ENCODE results near the gene TMEM80.
A peak's percentile ranks its signal among the peaks of the same experiment; 100 is the strongest.

Gene TMEM80

DNA sequence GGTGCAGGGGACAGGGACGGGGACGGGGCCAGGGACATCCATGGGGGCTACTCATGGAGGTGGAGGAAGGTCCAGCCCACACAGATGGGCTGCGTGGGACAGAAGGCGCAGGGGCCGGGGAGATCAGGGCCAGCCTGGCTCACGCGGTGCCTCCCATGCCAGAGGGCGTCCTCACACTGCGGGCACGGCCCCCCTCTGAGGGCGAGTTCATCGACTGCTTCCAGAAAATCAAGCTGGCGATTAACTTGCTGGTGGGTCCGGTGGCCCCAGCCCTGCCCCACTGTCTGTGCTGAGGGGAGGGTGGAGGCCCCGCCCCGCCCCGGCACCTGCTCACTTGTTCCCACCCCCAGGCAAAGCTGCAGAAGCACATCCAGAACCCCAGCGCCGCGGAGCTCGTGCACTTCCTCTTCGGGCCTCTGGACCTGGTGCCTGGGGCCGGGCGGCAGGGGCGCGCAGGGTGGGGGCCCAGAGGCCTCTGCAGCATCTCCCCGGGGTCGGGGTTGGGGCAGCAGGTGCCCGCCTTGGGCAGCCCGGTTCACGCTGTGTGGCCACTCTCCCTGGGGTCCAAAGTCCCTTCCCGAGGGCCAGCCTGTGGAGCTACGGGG is 26.2 kb downstream of the TMEM80 start:
- H3K27ac ChIP-seq (ENCODE audit: extremely low read depth, low read depth, low read length), result no peak overlapping the region
- no peak overlapping the region for H3K4me3 ChIP-seq (ENCODE audit: low read depth, low read length)
- ChIA-PET POLR2A (interaction anchor here (3.2 kb wide), 1 partner anchor 25 kb away, joined by 16 read pairs; the partner anchor contains the start of gene TMEM80), CTCF (interaction anchor here (0.7 to 3.8 kb wide), 7 partner anchors 15 to 203 kb away, joined by 3 to 28 read pairs (median 4); partner anchors contain the start of genes DEAF1, HRAS and TMEM80)
- H3K36me3 ChIP-seq (ENCODE audit: control insufficient read depth in 2 of 2, insufficient read depth in 1 of 2, low read length in 2 of 2), result no peaks in the 10 kb centered on the region
- no peaks in the 10 kb centered on the region for H3K9me3 ChIP-seq (ENCODE audit: control insufficient read depth, insufficient read depth, low read depth, low read length)
- no peaks in the 10 kb centered on the region for H3K4me1 ChIP-seq (ENCODE audit: control insufficient read depth, insufficient read depth, low read length)
- TF ChIP-seq ZBTB17 (tag by site-specific recombination; IDR thresholded peaks at IDR 0.05) (no peak), ZNF10 (tag by site-specific recombination; IDR thresholded peaks at IDR 0.05) (0 out of 2 replicates have a peak, but pooled peaks have one; percentile 16), ZFHX2 (tag by site-specific recombination; conservative IDR thresholded peaks at IDR 0.05) (no peak)

DNA sequence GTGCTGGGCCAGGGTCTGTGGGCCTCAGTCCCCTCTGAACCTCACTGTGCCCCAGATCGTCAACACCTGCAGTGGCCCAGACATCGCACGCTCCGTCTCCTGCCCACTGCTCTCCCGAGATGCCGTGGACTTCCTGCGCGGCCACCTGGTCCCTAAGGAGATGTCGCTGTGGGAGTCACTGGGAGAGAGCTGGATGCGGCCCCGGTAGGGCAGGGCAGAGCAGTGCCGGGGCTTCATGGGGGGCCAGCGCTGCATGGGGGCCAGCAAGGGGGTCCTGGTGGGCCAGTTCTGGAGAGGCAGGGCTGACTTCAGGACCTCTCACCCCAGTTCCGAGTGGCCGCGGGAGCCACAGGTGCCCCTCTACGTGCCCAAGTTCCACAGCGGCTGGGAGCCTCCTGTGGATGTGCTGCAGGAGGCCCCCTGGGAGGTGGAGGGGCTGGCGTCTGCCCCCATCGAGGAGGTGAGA is 26.8 kb downstream of the TMEM80 start:
- Histone ChIP-seq H3K9me3 (ENCODE audit: control insufficient read depth, insufficient read depth, low read depth, low read length) (no peaks in the 10 kb centered on the region), H3K4me1 (ENCODE audit: control insufficient read depth, insufficient read depth, low read length) (no peaks in the 10 kb centered on the region), H3K4me3 (ENCODE audit: low read depth, low read length) (no peak overlapping the region), H3K36me3 (ENCODE audit: control insufficient read depth in 2 of 2, insufficient read depth in 1 of 2, low read length in 2 of 2) (no peaks in the 10 kb centered on the region), H3K27ac (ENCODE audit: extremely low read depth, low read depth, low read length) (no peak overlapping the region)
- ChIA-PET CTCF (interaction anchor here (0.7 to 3.8 kb wide), 12 partner anchors 9 to 271 kb away, joined by 3 to 28 read pairs (median 4); partner anchors contain the start of genes DEAF1, EPS8L2, HRAS and TMEM80), POLR2A (interaction anchor here (0.5 to 3.2 kb wide), 4 partner anchors 10 to 39 kb away, joined by 4 to 16 read pairs (median 6); partner anchors contain the start of gene TMEM80)
- TF ChIP-seq, protein P1, sequence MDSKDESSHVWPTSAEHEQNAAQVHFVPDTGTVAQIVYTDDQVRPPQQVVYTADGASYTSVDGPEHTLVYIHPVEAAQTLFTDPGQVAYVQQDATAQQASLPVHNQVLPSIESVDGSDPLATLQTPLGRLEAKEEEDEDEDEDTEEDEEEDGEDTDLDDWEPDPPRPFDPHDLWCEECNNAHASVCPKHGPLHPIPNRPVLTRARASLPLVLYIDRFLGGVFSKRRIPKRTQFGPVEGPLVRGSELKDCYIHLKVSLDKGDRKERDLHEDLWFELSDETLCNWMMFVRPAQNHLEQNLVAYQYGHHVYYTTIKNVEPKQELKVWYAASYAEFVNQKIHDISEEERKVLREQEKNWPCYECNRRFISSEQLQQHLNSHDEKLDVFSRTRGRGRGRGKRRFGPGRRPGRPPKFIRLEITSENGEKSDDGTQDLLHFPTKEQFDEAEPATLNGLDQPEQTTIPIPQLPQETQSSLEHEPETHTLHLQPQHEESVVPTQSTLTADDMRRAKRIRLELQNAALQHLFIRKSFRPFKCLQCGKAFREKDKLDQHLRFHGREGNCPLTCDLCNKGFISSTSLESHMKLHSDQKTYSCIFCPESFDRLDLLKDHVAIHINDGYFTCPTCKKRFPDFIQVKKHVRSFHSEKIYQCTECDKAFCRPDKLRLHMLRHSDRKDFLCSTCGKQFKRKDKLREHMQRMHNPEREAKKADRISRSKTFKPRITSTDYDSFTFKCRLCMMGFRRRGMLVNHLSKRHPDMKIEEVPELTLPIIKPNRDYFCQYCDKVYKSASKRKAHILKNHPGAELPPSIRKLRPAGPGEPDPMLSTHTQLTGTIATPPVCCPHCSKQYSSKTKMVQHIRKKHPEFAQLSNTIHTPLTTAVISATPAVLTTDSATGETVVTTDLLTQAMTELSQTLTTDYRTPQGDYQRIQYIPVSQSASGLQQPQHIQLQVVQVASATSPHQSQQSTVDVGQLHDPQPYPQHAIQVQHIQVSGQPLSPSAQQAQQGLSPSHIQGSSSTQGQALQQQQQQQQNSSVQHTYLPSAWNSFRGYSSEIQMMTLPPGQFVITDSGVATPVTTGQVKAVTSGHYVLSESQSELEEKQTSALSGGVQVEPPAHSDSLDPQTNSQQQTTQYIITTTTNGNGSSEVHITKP (tag by site-specific recombination; IDR thresholded peaks at IDR 0.05), result no peak
- TF ChIP-seq GLIS1 (tag by site-specific recombination; IDR thresholded peaks at IDR 0.05), result peak; percentile 51
- TF ChIP-seq ZNF174 (tag by site-specific recombination; IDR thresholded peaks at IDR 0.05), result no peak
- no peak for TF ChIP-seq ZNF521 (tag by site-specific recombination; IDR thresholded peaks at IDR 0.05)
- no peak for TF ChIP-seq ZSCAN16 (tag by site-specific recombination; IDR thresholded peaks at IDR 0.05)
- TF ChIP-seq GLIS2 (tag by site-specific recombination; IDR thresholded peaks at IDR 0.05), result peak; percentile 46; the same call in 1 of the 2 replicates
- no peak for TF ChIP-seq ZFP41 (tag by site-specific recombination; IDR thresholded peaks at IDR 0.05; ENCODE audit: borderline replicate concordance)
- 0 out of 2 replicates have a peak, but pooled peaks have one; percentile 31 for TF ChIP-seq SCRT2 (tag by site-specific recombination; IDR thresholded peaks at IDR 0.05)
- no peak for TF ChIP-seq ZNF560 (tag by site-specific recombination; IDR thresholded peaks at IDR 0.05; ENCODE audit: borderline replicate concordance)
- TF ChIP-seq ZNF211 (tag by site-specific recombination; IDR thresholded peaks at IDR 0.05; ENCODE audit: low read depth), result no peak
- no peak for TF ChIP-seq ZNF629 (tag by site-specific recombination; IDR thresholded peaks at IDR 0.05)

DNA sequence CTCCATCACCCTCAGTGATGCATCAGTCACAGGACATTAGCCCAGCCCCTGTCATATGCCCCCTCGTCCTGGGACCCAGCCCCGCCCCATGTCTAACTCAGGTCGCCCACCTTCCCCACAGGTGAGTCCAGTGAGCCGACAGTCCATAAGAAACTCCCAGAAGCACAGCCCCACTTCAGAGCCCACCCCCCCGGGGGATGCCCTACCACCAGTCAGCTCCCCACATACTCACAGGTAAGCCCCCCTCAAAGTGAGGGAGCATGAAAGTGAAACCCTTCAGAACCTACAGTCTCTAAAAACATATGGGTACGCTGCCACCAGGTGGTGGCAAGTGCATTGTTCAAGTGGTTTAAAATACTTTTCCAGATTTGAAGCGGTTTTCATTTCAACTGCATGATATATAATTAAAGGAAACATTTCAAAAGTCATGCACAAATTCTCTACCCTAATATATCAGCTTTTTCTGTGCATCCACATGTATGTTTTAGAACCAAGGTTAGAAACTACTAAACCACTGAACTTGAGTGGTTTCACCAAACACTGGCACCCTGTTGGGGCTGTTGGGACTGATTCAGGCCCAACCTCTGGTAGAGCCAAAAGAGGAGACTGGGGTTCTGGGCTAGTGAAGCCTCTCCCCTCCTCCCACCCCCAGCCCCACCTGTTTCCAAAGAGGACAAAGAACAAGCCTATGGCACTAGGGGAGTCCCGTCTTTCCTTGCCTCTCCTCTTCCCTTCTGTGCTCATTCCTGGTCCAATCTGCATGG is 27.7 kb downstream of the TMEM80 start:
- Histone ChIP-seq H3K36me3 (ENCODE audit: control insufficient read depth in 2 of 2, insufficient read depth in 1 of 2, low read length in 2 of 2) (no peaks in the 10 kb centered on the region), H3K9me3 (ENCODE audit: control insufficient read depth, insufficient read depth, low read depth, low read length) (no peaks in the 10 kb centered on the region), H3K4me1 (ENCODE audit: control insufficient read depth, insufficient read depth, low read length) (no peaks in the 10 kb centered on the region; the same call in 1 of the 2 replicates), H3K27ac (ENCODE audit: extremely low read depth, low read depth, low read length) (no peak overlapping the region), H3K4me3 (ENCODE audit: low read depth, low read length) (no peak overlapping the region)
- POLR2A ChIA-PET, result interaction anchor here (0.6 to 3.2 kb wide), 5 partner anchors 11 to 43 kb away, joined by 3 to 16 read pairs (median 4); partner anchors contain the start of gene TMEM80
- CTCF ChIA-PET, result interaction anchor here (0.5 to 3.8 kb wide), 18 partner anchors 8 to 272 kb away, joined by 3 to 28 read pairs (median 4); partner anchors contain the start of genes DEAF1, EPS8L2 and TMEM80
- peak; percentile 57 for TF ChIP-seq ZNF654 (tag by site-specific recombination; IDR thresholded peaks at IDR 0.05; ENCODE audit: low read depth)
- TF ChIP-seq, protein P2, sequence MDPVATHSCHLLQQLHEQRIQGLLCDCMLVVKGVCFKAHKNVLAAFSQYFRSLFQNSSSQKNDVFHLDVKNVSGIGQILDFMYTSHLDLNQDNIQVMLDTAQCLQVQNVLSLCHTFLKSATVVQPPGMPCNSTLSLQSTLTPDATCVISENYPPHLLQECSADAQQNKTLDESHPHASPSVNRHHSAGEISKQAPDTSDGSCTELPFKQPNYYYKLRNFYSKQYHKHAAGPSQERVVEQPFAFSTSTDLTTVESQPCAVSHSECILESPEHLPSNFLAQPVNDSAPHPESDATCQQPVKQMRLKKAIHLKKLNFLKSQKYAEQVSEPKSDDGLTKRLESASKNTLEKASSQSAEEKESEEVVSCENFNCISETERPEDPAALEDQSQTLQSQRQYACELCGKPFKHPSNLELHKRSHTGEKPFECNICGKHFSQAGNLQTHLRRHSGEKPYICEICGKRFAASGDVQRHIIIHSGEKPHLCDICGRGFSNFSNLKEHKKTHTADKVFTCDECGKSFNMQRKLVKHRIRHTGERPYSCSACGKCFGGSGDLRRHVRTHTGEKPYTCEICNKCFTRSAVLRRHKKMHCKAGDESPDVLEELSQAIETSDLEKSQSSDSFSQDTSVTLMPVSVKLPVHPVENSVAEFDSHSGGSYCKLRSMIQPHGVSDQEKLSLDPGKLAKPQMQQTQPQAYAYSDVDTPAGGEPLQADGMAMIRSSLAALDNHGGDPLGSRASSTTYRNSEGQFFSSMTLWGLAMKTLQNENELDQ (tag by site-specific recombination; IDR thresholded peaks at IDR 0.05; ENCODE audit: low read depth), result no peak
- no peak for TF ChIP-seq ZNF302 (tag by site-specific recombination; IDR thresholded peaks at IDR 0.05; ENCODE audit: low read depth)
- TF ChIP-seq ZNF138 (tag by site-specific recombination; IDR thresholded peaks at IDR 0.05; ENCODE audit: borderline replicate concordance), result no peak
- TF ChIP-seq, protein P3, sequence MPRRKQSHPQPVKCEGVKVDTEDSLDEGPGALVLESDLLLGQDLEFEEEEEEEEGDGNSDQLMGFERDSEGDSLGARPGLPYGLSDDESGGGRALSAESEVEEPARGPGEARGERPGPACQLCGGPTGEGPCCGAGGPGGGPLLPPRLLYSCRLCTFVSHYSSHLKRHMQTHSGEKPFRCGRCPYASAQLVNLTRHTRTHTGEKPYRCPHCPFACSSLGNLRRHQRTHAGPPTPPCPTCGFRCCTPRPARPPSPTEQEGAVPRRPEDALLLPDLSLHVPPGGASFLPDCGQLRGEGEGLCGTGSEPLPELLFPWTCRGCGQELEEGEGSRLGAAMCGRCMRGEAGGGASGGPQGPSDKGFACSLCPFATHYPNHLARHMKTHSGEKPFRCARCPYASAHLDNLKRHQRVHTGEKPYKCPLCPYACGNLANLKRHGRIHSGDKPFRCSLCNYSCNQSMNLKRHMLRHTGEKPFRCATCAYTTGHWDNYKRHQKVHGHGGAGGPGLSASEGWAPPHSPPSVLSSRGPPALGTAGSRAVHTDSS (tag by site-specific recombination; IDR thresholded peaks at IDR 0.05), result no peak
- TF ChIP-seq ZNF391 (tag by site-specific recombination; IDR thresholded peaks at IDR 0.05; ENCODE audit: borderline replicate concordance, low read depth), result peak; percentile 100
- no peak for TF ChIP-seq ZNF660 (tag by site-specific recombination; IDR thresholded peaks at IDR 0.05)
- TF ChIP-seq ZEB2 (tag by site-specific recombination; IDR thresholded peaks at IDR 0.05), result 0 out of 2 replicates have a peak, but pooled peaks have one; percentile 27
